ENCODE results near the gene CTTN. TPM values are rescaled to one million over a fixed set of nuclear protein-coding genes. Genes with fewer than 3 reads are reported as not detected.

CTTN gene
- total RNA-seq, 1 experiment from 2014 or later = 448 TPM

GRCh38 chr11:70371241-70371640 is 27.1 kb upstream of the CTTN start:
- TF ChIP-seq CTCF (IDR thresholded peaks at IDR 0.05; ENCODE audit: unreplicated experiment) = no peak
- intact Hi-C loops (cut with micrococcal nuclease; ENCODE audit: unreplicated experiment) = no loop called here
- Mint-ChIP-seq H3K27ac (ENCODE audit: unreplicated experiment) (no peak overlapping the region), H3K27me3 (ENCODE audit: unreplicated experiment) (no peaks in the 10 kb centered on the region), H3K4me1 (ENCODE audit: low read depth, unreplicated experiment) (no peaks in the 10 kb centered on the region), H3K36me3 (ENCODE audit: insufficient read depth, unreplicated experiment) (peaks cover under 1% of the 10 kb centered on the region), H3K4me3 (ENCODE audit: low read depth, unreplicated experiment) (no peak overlapping the region), H3K9me3 (ENCODE audit: low read depth, unreplicated experiment) (peaks cover 4% of the 10 kb centered on the region)
- CTCF ChIA-PET = no interaction called here
- BruUV-seq (replicated peaks) = no TSS peak
- no peak for DNase-seq

- H3K4me1 Mint-ChIP-seq (ENCODE audit: low read depth, unreplicated experiment) = no peaks in the 10 kb centered on the region
- no peaks in the 10 kb centered on the region for H3K27me3 Mint-ChIP-seq (ENCODE audit: unreplicated experiment)
- CTCF ChIA-PET = no interaction called here
- H3K4me3 Mint-ChIP-seq (ENCODE audit: low read depth, unreplicated experiment) = no peak overlapping the region
- H3K9me3 Mint-ChIP-seq (ENCODE audit: low read depth, unreplicated experiment) = peaks cover 4% of the 10 kb centered on the region
- peaks cover 5% of the 10 kb centered on the region for H3K36me3 Mint-ChIP-seq (ENCODE audit: insufficient read depth, unreplicated experiment)
- DNase-seq = no peak
- no peak overlapping the region for H3K27ac Mint-ChIP-seq (ENCODE audit: unreplicated experiment)
- no peak for TF ChIP-seq CTCF (IDR thresholded peaks at IDR 0.05; ENCODE audit: unreplicated experiment)
- intact Hi-C loops (cut with micrococcal nuclease; ENCODE audit: unreplicated experiment) = no loop called here
- BruUV-seq (replicated peaks) = no TSS peak
Measured at GRCh38 chr11:70372076-70372475, 26.3 kb upstream of the CTTN start.

- CTCF ChIA-PET = no interaction called here
- no TSS peak for BruUV-seq (replicated peaks)
- Mint-ChIP-seq H3K9me3 (ENCODE audit: low read depth, unreplicated experiment) (no peaks in the 10 kb centered on the region), H3K4me1 (ENCODE audit: low read depth, unreplicated experiment) (no peaks in the 10 kb centered on the region), H3K27ac (ENCODE audit: unreplicated experiment) (no peak overlapping the region), H3K27me3 (ENCODE audit: unreplicated experiment) (no peaks in the 10 kb centered on the region), H3K4me3 (ENCODE audit: low read depth, unreplicated experiment) (no peak overlapping the region), H3K36me3 (ENCODE audit: insufficient read depth, unreplicated experiment) (peaks cover 20% of the 10 kb centered on the region)
- TF ChIP-seq CTCF (IDR thresholded peaks at IDR 0.05; ENCODE audit: unreplicated experiment) = no peak
- DNase-seq = no peak
- intact Hi-C loops (cut with micrococcal nuclease; ENCODE audit: unreplicated experiment) = no loop called here
Measured at GRCh38 chr11:70376621-70377020, 21.7 kb upstream of the CTTN start.

- H3K27ac Mint-ChIP-seq (ENCODE audit: unreplicated experiment) = no peak overlapping the region
Measured at GRCh38 chr11:70377645-70378044, 20.7 kb upstream of the CTTN start.

More at GRCh38 chr11:70377645-70378044, 20.7 kb upstream of the CTTN start:
- H3K36me3 Mint-ChIP-seq (ENCODE audit: insufficient read depth, unreplicated experiment) = peaks cover 30% of the 10 kb centered on the region
- BruUV-seq (replicated peaks) = no TSS peak
- CTCF ChIA-PET = no interaction called here
- H3K4me3 Mint-ChIP-seq (ENCODE audit: low read depth, unreplicated experiment) = no peak overlapping the region
- no peak for TF ChIP-seq CTCF (IDR thresholded peaks at IDR 0.05; ENCODE audit: unreplicated experiment)
- intact Hi-C loops (cut with micrococcal nuclease; ENCODE audit: unreplicated experiment) = no loop called here
- no peaks in the 10 kb centered on the region for H3K9me3 Mint-ChIP-seq (ENCODE audit: low read depth, unreplicated experiment)
- DNase-seq = no peak
- no peaks in the 10 kb centered on the region for H3K4me1 Mint-ChIP-seq (ENCODE audit: low read depth, unreplicated experiment)
- no peaks in the 10 kb centered on the region for H3K27me3 Mint-ChIP-seq (ENCODE audit: unreplicated experiment)

Data from Calu3 (cell line).